GM13977 (cell line): Measurements from ENCODE around the gene SYCE3.

Source experiments
- DNase-seq: peaks from one replicate; pipeline ENCODE4 v3.0.0; 2012; ENCODE audit warnings: low spot score
- CTCF ChIP-seq: IDR thresholded peaks from 2 replicates; pipeline ENCODE4 v1.5.1; 2012; ENCODE audit warnings: mild to moderate bottlenecking, control low read depth; ENCODE audit not compliant: insufficient read depth; ENCODE audit errors: extremely low read depth, missing control alignments
- in situ Hi-C: fragments of 300-500 bp; cut with MboI; formaldehyde crosslinking; loops from one replicate; pipeline ENCODE4 v1.12.0; 2022; ENCODE audit warnings: low sequenced_read_pairs, low pct_unique_long_range_greater_than_20kb, mixed read lengths, inconsistent platforms; ENCODE audit not compliant: unreplicated experiment

The SYCE3 gene

DNA sequence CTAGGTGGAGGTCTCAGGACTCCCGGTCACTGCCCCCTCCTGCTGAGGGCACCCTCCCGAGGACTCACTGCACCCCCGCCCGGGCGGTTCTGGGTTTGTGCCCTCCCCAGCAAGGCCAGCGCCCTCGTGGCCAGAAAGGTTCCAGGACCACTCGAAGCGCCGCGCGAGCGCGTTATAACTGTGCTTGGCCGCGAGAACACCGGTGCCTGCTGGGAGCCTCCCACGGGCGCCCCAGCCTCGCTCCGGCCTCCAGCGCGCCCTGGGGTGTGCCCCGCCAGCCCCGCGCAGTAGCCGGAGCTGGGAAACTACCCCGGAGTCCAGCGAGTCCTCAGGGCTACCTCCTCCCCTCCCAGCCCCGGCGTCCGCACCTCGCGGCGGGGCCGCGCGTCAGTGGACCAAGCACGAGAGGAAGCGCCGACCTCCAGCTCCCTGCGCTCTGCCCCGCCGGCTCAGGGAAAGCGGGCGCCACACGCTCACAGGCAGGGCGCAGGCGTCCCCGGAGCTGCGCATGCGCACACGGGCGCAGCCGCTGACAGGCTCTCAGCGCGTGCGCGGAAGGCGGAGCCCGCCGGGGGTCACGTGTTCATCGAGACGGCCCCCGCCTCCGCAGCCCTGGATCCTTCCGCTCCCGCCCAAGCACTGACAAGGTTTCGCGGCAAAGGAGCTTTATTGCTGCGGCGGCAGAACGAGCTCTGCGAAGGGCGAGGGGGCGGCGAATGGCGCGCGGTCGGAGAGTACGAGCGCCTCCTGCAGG is 37.4 kb downstream of the SYCE3 start, which contains the start of gene SCO2:
Gene SCO2, minus strand, starts transcription at position 495 of the 754 bp plus-strand sequence. CDS start 1,187 bp downstream, outside the sequence.
- peak; percentile 99 for DNase-seq
- in situ Hi-C loops, result no loop called here
- TF ChIP-seq CTCF, result peak; percentile 72

- in situ Hi-C loops, result no loop called here
- TF ChIP-seq CTCF, result no peak
- no peak for DNase-seq
These were observed 38.0 kb downstream of the SYCE3 start for GRCh38 chr22:50524676-50525103.

DNA sequence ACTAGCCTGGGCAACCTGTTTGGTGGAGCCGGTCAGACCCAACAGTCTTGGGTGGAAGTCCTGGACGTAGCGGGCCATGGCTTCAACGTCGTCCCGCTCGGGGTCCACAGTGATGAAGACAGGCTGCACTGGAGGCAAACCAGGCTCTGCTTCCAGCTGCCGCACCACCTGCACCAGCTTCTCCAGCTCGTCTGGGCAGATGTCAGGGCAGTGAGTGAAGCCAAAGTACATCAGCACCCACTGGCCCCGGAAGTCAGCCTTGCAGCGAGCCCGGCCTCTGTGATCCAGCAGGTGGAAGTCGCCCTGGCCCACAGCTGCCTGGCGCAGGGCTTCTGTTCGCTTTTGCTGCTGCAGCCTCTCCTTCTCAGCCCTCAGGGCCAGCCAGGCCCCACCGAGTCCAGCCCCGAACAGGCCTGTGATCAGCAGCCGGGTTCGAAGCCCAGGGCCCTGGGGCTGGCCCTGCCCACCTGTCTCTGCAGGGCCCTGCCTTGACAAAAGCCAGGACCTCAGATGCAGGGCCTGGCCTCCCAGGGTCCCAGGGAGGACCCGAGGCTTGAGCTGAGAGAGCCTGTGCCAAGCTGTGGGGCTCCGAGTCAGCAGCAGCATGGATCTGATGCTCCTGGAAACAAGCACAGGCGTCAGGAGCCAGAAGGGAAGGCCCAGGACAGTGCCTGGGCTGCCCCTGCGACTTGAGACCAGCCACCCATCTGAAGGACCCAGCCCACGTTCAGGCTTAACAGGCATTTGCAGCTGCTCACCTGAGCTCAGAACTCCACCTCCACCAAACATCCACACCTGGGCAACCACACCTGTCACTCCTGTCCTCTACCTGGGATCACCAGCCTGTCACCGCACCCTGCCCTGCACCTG is 38.7 kb downstream of the SYCE3 start:
- in situ Hi-C loops, result no loop called here
- no peak for DNase-seq

DNA sequence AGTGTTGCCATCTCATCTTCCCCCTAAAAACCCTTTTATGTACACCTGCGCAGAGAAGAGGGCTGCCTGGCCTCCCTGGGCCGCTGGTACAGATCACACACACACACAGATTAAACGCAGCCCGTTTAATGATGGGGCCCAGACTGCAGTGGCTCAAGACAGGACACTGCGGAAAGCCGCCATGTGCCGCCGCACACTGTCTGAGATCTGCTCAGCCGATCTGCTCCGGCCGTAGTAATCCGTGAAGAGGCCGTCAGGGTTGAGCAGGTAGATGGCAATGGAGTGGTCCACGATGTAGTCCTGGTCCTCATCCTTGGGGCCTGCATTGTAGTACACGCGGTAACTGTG is 39.3 kb downstream of the SYCE3 start:
- in situ Hi-C loops, result no loop called here
- no peak for DNase-seq
- no peak for TF ChIP-seq CTCF

More for the DNA sequence above, 38.7 kb downstream of the SYCE3 start:
- no peak for TF ChIP-seq CTCF

- DNase-seq, result no peak
- no peak for TF ChIP-seq CTCF
- in situ Hi-C loops, result no loop called here
These were observed 39.8 kb downstream of the SYCE3 start for GRCh38 chr22:50522806-50523438.

- in situ Hi-C loops, result no loop called here
- no peak for TF ChIP-seq CTCF
- no peak for DNase-seq
These were observed 40.4 kb downstream of the SYCE3 start for GRCh38 chr22:50522208-50522805.
